ENCODE results near the gene SLC9C2. TPM values are rescaled to one million over a fixed set of nuclear protein-coding genes. Genes with fewer than 3 reads are reported as not detected.
"Not testable (repeated sequence)": the region's sequence is repeated elsewhere in the genome, so short reads cannot be mapped to it uniquely, and the experiment has no call there.

Gene SLC9C2, protein sequence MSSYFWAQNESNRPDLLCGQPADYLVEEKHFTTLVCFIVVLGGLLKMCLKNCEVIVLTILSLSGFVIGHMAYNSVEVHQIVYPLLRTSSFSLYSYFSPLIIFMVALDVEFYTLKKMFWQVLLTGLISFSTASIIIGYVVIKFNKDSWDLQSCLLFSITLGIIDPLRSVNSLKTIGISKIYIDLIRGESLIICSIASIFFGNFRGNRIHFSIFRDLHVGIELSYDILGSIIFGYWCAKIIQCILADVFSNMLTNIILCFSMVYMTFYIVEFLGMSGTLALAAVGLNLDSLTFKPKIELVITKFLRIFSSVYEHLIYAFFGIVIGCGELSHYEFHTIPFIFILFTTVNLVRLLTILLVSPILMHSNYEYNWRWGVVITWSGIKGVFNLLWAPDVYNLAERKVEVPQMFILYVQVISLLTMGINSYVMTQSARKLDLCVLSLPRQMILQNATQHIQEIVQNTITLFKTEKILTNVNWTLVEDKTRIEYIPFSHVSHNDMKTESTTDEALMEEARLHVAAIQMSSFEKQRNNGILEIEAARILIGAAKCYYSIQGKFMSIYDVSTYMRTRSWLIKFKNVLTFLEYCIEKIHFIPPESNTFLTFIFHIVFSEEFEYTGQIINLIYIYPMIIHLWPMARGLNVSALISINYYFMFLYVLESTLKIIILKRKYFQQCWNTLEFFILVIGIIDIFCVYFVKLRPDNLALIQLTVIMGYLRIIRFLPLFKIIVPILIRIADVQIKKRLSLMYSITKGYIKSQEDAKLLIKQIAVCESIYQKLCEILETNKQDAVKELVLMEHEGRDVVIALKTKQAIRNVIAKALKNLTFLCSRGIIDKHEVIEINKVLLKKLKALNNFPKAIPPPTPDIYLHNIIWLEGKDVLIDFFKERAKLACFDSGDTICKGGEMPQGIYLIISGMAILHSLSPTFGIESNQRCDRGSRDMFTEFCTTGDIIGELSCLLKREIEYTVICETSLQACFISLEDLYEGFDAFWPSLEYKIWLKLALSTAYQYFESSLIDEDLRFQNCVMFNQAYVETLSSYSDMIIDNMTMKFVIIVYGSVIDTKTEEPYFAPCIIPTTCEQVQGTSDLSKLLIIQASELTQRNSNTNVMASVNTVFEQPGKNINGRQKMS
- polyA plus RNA-seq (2011; rRNA removed) (not detected in 2 replicates), polyA minus RNA-seq (2011; rRNA and poly(A)+ RNA removed) (not detected in 2 replicates)

- Histone ChIP-seq H3K4me3 (ENCODE audit: low read depth, low read length) (no peak within 1 kb of the TSS), H3K27me3 (ENCODE audit: control insufficient read depth, insufficient read depth, low read length) (no peaks in the 10 kb centered on the region), H3K9me3 (ENCODE audit: control insufficient read depth, insufficient read depth, low read length) (no peaks in the 10 kb centered on the region), H3K27ac (ENCODE audit: low read depth, low read length) (no peak within 1 kb of the TSS)
- POLR2A ChIA-PET = no interaction called here
- no peak for TF ChIP-seq CTCF (IDR thresholded peaks at IDR 0.05; ENCODE audit: low read depth, low read length)
- no peak for DNase-seq (ENCODE audit: low read depth, low spot score)
- CTCF ChIA-PET = interaction anchor here (0.7 to 0.9 kb wide), 2 partner anchors 8 to 60 kb away, joined by 3 to 7 read pairs; no protein-coding TSS in a partner anchor
Observed at GRCh38 chr1:173603056-173603591, at the start of gene SLC9C2. TSS of gene SLC9C2 (minus strand) at chr1:173603072. CDS start at chr1:173601776, 1,296 bp downstream.

GRCh38 chr1:173648880-173649605 is 46.2 kb upstream of the SLC9C2 start:
- no peak overlapping the region for H3K27ac ChIP-seq (ENCODE audit: low read depth, low read length)
- POLR2A ChIA-PET = no interaction called here
- TF ChIP-seq CTCF (IDR thresholded peaks at IDR 0.05; ENCODE audit: low read depth, low read length) = no peak

DNA sequence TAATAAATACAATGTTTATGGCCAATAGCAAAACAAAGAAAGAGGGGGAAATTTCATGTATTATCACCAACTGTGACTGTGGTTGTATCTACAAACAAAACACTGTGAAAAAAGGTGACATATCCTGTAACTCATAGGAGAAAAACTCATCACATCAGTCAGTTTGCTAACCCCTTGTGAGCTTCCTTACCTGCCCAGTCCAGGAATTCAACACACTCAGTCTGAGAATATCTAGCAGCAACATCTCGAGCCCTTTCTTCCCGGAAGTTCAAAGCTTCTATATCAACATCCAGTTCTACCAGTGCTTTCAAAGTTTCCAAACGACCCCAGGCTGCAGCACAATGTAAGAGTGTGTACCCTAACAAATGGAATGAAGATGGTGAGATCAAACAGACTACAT is 43.8 kb upstream of the SLC9C2 start:
- CTCF ChIA-PET = no interaction called here
- H3K9me3 ChIP-seq (ENCODE audit: control insufficient read depth, insufficient read depth, low read length) = peaks cover 3% of the 10 kb centered on the region; the same call in 1 of the 2 replicates
- H3K4me3 ChIP-seq (ENCODE audit: low read depth, low read length) = no peak overlapping the region
- no peak overlapping the region for H3K27ac ChIP-seq (ENCODE audit: low read depth, low read length)
- DNase-seq (ENCODE audit: low read depth, low spot score) = no peak
- POLR2A ChIA-PET = no interaction called here
- no peaks in the 10 kb centered on the region for H3K27me3 ChIP-seq (ENCODE audit: control insufficient read depth, insufficient read depth, low read length)
- no peak for TF ChIP-seq CTCF (IDR thresholded peaks at IDR 0.05; ENCODE audit: low read depth, low read length)

More at GRCh38 chr1:173648880-173649605, 46.2 kb upstream of the SLC9C2 start:
- no peak for DNase-seq (ENCODE audit: low read depth, low spot score)
- CTCF ChIA-PET = no interaction called here
- H3K27me3 ChIP-seq (ENCODE audit: control insufficient read depth, insufficient read depth, low read length) = no peaks in the 10 kb centered on the region
- H3K4me3 ChIP-seq (ENCODE audit: low read depth, low read length) = no peak overlapping the region
- H3K9me3 ChIP-seq (ENCODE audit: control insufficient read depth, insufficient read depth, low read length) = no peaks in the 10 kb centered on the region

DNA sequence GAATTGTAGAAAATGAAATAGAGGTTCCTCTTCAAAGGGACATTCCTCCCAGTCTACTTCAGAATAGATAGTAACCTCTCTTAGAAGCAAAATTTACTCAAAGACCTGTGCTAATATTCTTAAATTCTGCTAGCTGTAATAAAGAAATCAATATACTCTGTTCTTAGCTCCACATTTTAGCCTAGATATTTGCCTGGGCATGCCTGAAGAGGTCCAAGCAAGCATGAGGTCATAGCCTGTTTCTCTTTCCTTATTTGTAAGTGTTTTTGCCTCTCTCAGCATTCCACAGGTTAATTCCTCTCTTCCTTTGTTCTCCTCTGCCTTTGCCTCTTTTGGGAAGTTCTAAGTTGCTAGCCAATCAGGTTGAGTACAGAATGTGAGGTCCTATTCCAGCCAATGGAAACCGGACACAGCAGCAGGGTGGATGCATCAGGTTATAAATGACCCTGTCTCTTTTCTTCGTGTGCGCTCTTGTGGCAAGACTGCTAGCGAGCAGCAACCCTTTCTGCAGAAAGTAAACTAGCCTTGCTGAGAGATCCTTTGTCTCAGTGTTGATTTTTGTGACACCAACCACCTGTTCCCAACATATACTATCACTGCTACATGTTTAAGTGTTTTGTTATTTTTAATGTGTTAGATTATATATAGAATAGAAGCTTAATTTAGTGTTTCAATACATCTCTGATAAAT is 39.7 kb upstream of the SLC9C2 start:
- not testable (repeated sequence) for DNase-seq (ENCODE audit: low read depth, low spot score)

More for the DNA sequence above, 39.7 kb upstream of the SLC9C2 start:
- CTCF ChIA-PET; H3K4me3 ChIP-seq (ENCODE audit: low read depth, low read length); H3K27ac ChIP-seq (ENCODE audit: low read depth, low read length); POLR2A ChIA-PET; H3K27me3 ChIP-seq (ENCODE audit: control insufficient read depth, insufficient read depth, low read length): not testable (repeated sequence)
- peaks cover 12% of the 10 kb centered on the region for H3K9me3 ChIP-seq (ENCODE audit: control insufficient read depth, insufficient read depth, low read length)
